ENCODE data around the gene NSD2.
A peak's percentile ranks its signal among the peaks of the same experiment; 100 is the strongest.
"Not testable (repeated sequence)": the region's sequence is repeated elsewhere in the genome, so short reads cannot be mapped to it uniquely, and the experiment has no call there.

Gene NSD2

GRCh38 chr4:1842339-1842895 lies 28.8 kb upstream of the NSD2 start:
- DNase-seq (ENCODE audit: low read depth): no peak

GRCh38 chr4:1842993-1843448 lies 28.2 kb upstream of the NSD2 start:
- no peak for DNase-seq (ENCODE audit: low read depth)

- no peak for DNase-seq (ENCODE audit: low read depth)
Observed at GRCh38 chr4:1843852-1844251, 27.3 kb upstream of the NSD2 start.

DNA sequence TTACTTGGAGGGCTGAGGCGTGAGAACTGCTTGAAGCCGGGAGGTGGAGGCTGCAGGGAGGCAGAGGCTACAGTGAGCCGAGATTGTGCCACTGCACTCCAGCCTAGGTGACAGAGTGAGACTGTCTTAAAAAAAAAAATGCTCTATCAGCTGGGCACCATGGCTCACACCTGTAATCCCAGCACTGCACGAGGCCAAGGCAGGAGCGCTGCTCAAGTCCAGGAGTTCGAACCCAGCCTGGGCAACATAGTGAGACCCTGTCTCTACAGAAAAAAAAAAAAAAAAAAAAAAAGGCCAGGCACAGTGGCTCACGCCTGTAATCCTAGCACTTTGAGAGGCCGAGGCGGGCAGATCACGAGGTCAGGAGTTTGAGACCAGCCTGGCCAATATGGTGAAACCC lies 26.6 kb upstream of the NSD2 start:
- not testable (repeated sequence) for DNase-seq (ENCODE audit: low read depth)

DNA sequence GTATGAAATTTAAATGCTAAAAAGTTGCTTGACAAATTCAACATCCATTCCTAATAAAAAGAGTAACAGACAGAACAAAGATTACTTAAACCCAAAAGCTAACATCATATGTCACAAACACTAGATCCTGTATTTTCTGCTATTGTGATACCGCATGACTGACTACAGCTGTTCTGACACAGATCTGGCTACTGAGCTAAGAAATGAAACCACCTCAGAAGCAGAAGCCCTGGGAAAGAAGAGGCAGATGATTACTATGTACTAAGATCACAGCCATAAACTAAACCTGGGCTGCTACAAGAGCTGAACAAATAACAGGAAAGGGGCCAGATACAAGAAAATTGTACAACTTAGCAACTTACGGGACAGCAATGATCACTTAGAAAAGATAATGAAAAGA lies 24.6 kb upstream of the NSD2 start:
- DNase-seq (ENCODE audit: low read depth): no peak

- DNase-seq (ENCODE audit: low read depth): no peak
Observed at GRCh38 chr4:1850276-1850675, 20.9 kb upstream of the NSD2 start.

- no peak for DNase-seq (ENCODE audit: low read depth)
Observed at GRCh38 chr4:1851160-1851559, 20.0 kb upstream of the NSD2 start.

DNA sequence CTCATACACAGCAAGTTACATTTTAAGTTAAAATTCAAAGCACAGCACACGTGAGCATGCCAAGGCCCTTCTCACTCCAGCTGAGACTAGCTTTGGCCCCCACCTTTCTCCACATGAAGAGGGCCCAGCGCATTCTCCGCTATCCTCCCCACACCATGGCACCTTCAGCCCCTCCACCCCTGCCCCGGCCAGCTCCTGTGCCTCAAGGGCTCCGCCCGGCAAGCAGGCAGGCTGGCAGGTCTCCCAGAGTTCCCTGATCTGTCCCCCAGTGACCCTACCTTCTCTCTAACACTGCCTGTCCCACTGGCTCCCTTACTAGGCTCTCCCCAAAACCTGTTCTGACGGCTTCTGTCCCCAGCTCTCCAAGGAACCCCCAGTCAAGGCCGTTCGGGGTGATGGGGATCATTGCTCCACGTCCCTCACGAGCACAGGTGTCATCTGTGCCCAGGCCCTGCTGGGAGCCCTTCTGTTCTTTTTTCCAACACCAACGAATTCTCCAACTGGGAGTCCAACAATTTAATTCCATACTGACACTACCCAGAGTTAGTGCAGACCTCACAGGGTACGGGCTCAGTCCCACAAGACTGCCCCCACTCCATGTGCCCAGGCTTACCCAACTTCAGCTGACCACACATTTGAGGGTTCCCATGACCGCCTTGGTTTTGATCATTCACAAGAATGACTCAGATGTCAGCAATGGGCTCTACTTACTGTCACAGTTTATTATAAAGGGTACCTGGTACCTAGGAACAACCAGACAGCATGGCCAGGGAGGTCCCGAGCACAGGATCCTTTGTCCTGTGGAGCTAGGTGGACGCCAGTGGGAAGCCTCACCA lies 19.4 kb upstream of the NSD2 start:
- no peak for DNase-seq (ENCODE audit: low read depth)

DNA sequence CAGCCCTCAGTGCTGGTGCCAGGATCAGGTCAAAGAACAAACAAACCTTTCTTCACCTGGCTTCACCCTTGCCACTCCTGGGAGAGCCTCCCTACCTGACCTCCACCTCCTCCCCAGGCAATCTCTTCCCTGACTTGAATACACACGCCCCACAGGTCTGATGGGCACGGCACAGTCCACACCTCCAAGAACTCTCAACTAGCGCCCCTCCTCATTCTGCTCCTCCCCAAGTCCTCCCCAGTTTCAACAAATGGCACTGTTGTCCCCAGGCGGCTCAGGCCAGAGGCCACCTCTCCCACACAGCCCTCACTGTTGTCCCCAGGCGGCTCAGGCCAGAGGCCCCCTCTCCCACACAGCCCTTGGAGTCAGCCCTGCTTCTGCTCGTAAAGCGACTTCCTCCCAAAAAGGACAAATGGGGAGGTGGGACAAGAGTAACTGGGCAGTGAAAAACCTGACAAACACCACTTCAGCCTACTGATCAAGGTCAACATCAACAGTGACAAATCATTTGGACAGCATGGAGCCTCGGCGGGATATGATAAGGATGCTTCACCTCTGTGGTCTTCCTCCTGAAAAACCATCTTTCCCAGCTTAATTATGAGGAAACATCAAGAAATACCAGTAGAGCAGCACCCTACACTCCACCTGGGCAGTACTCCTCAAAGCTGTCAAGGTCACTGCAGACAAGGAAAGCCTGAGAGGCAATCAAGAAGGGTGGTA lies 18.1 kb upstream of the NSD2 start:
- no peak for DNase-seq (ENCODE audit: low read depth)

DNA sequence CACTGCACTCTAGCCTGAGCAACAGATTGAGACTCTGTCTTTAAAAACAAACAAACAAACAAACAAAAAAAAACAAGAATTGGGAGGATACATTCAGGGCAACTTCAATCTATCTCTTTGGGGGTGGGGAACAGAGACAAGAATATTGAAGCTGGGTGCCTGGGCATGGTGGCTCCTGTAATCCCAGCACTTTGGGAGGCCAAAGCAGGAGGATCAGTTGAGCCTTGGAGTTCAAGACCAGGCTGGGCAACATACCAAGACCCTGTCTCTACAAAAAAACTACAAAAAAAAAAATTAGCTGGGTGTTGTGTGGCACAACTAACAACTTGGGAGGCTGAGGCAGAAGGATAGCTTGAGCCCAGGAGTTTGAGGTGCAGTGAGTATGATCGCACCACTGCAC lies 16.4 kb upstream of the NSD2 start:
- DNase-seq (ENCODE audit: low read depth): no peak

DNA sequence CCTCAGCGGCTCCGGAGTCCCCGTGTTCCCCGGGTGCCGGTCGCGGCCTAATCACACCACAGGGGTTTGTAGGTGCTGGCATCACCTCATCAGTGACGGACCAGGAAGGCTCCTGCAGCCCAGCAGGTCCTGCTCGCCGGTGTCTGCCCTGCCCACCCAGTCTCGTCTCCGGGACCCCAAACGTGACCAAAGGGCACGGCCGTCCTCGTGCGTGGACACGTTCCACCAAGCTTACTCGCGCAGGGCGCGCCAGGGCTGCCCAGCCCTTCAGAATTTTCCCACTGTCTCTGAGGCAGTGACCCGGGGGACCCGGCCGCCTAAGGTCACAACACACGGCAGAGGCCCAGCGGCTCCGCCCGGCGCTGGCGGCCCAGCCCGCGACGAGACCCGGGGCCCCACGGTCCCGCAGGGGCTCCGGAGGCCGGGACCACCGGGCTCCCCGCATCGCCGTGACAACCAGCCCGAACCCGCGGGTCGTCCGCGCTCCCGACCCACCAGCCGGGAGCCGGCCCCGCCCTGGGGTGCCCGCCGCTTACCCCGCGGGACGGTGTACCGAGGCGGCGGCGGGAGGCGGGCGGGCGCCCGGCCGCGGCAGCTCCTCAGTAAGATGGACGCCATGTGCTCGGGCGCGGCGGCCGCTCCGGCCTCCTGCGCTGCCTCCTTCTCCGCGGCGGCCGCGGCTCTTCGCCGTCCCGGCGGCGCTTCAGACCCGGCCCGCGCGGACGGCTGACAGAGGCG lies 15.7 kb upstream of the NSD2 start:
- DNase-seq (ENCODE audit: low read depth): no peak

GRCh38 chr4:1856071-1856942 lies 14.9 kb upstream of the NSD2 start, which contains the start of gene LETM1:
Gene LETM1 (minus strand): TSS chr4:1856156. CDS start chr4:1855950, 206 bp downstream.
- peak; percentile 83 for DNase-seq (ENCODE audit: low read depth)

DNA sequence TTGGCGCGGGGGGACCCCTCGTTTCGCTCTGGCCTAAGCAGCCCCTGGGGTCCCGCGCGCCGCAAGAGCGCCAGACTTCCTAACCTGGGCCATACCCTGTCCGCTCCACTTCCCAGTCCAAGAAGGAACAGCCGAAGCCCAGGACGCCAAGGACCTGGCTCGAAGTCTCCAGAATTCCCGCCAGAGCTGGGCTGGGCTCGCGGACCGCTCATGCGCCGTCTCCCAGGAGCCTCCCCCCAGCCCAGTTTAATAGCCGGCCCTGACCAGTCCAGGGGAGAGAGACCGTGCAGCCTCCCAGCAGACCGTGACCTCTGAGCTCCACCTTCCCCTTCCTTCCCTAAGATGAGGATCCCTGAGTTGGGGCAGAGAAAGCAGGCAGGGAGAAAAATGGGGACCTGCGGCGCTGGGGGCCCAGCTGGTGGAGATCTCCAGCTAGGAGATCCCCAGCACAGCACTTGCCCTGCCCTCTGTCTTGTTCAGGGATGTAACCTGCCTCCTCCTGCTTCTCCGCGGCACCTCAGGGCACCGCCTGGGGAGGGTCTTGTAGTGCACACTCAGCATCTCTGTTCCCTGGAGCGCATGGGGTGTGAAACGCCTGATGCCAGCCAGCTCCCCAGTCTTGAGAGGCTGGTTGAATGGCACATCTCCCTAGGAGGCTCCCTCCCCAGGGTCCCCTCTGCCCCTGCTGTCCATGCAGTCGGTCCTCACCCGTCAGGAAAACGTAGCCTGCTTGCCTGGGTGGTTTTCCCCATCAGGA lies 14.1 kb upstream of the NSD2 start:
- no peak for DNase-seq (ENCODE audit: low read depth)

DNA sequence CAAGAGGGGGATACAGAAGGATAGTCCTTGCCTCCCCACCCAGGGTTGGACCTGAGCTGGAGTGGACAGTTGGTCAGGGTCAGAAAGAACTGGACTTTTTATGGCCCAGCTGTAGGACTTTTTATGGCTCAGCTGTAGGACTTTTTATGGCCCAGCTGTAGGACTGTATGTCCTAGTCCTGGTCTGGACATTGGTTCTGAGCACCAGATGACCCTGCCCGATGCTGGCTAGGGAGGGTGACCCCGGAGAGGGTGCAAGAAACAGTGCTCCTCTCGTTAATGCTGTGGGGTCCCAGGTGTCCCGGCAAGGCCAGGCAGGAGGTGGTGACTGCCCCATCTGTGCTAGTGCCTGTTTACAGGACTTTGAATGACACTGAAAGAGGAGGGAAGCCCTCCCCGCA lies 13.3 kb upstream of the NSD2 start:
- no peak for DNase-seq (ENCODE audit: low read depth)

DNA sequence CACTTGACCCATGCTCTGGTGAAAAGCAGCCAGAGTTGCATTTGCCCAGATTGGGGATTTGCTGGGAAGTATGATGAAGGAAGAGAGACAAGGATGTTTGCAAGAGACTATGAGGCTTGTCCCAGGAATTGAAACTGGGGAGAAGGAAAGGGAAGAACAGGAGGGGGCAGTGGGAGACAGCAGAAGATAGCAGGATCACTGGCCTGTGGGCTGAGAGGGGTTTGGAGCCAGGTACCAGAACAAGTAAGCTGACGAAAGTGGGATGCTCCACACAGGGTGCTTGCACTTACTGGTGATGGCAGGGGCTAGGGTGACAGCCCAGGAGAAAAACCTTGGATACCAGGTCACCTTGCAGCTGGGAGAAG lies 11.8 kb upstream of the NSD2 start:
- no peak for DNase-seq (ENCODE audit: low read depth)

DNA sequence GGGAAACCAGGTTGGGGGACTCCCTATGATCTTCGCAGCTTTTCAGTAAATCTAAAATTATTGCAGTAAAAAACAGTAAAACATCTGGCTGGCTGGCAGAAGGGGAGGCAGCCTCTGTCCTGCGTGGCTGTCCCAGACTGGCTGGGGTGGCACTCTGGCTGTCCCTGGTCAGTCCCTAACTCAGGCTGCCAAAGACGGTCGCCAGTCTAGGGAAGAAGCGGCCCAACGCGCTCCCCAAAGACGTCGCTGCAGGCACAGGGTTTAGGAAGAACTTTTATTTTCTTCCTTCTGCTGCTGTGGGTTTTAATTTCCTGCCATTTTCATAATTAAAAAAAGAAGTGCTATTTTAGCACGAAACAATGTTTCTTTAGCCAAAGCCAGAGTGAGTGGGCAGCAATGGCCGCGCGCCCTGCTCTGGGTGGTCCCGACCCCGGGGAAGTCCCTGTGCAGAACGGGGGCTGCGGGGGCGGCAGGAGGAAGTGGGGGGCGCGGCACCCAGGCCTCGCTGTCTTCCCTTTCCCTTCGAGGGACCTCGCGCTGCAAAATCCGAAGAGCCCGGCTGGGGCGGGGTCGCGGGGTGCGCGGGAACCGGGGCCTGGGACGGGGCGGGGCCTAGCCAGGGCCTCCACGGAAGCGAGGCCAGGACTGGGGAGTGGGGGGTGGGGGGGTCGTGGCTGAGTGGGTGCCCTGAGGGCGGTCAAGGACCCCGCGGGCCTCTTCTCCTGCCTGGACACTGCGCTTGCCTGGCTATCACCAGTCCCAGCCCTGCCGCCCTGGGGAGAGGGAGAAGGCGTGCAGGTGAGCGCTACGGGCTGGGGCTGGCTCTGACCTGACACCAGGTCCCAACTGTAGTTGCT lies 8.9 kb upstream of the NSD2 start:
- DNase-seq (ENCODE audit: low read depth): no peak

DNA sequence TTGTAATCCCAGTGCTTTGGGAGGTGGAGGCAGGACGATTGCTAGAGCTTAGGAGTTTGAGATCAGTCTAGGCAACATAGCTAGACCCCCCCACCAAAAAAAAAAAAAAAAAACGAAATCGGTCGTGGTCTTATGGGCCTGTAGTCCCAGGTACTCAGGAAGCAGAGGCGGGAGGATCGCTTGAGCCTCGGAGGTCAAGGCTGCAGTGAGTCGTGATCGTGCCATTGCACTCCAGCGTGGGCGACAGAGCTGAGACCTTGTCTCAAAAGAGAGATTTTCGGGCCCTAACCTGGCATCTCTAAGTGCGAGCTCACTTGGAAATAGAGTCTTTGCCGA lies 8.3 kb upstream of the NSD2 start:
- DNase-seq (ENCODE audit: low read depth): no peak

GRCh38 chr4:1863297-1864033 lies 7.7 kb upstream of the NSD2 start:
- no peak for DNase-seq (ENCODE audit: low read depth)
